Keratinocyte (primary cell): Measurements from ENCODE around the gene HNF4A.

Experiments used
- CTCF ChIP-seq, 3 experiments: IDR thresholded peaks in 1 of 3; conservative IDR thresholded peaks in 1 of 3; optimal IDR thresholded peaks in 1 of 3; 2 replicates in 2 of 3; 3 replicates in 1 of 3; pipeline versions ENCODE3 to v1.5.1; 2011; ENCODE audit warnings: low read length in 3 of 3, mild to moderate bottlenecking in 3 of 3, moderate library complexity in 2 of 3, control low read depth in 1 of 3, inconsistent platforms in 1 of 3; ENCODE audit not compliant: insufficient read depth in 2 of 3; ENCODE audit errors: extremely low read depth in 1 of 3
- EZH2 ChIP-seq: IDR thresholded peaks from one replicate; pipeline ENCODE4 v1.6.1; 2012; ENCODE audit warnings: inconsistent platforms, mild to moderate bottlenecking, low read length, moderate library complexity

- TF ChIP-seq CTCF (optimal IDR thresholded peaks at IDR 0.05 in 1 of 3, IDR thresholded peaks at IDR 0.05 in 1 of 3, conservative IDR thresholded peaks at IDR 0.05 in 1 of 3; ENCODE audit: extremely low read depth in 1 of 3, insufficient read depth in 2 of 3, low read length in 3 of 3) (no peak), EZH2 (no peak)
Observed at GRCh38 chr20:44396369-44397130, 41.1 kb downstream of the HNF4A start.
